HG02798 (cell line): ENCODE data around the gene KIF2A.
"Not testable (repeated sequence)": the region's sequence is repeated elsewhere in the genome, so short reads cannot be mapped to it uniquely, and the experiment has no call there.

Source experiments
- ATAC-seq: cut with Tn5 transposase; IDR thresholded peaks from one replicate; pipeline ENCODE4 v1.9.1; 2021; ENCODE audit warnings: mild to moderate bottlenecking; ENCODE audit not compliant: unreplicated experiment, poor library complexity

Gene KIF2A

GRCh38 chr5:62288118-62288517, 17.9 kb upstream of the KIF2A start:
- ATAC-seq, result no peak

- ATAC-seq, result no peak
Measured at GRCh38 chr5:62289813-62290212, 16.2 kb upstream of the KIF2A start.

- ATAC-seq, result not testable (repeated sequence)
Measured at GRCh38 chr5:62291829-62292228, 14.2 kb upstream of the KIF2A start.

GRCh38 chr5:62296998-62297397, 9.0 kb upstream of the KIF2A start:
- no peak for ATAC-seq

- ATAC-seq, result no peak
Measured at GRCh38 chr5:62298118-62298517, 7.9 kb upstream of the KIF2A start.

- no peak for ATAC-seq
Measured at GRCh38 chr5:62299101-62299500, 6.9 kb upstream of the KIF2A start.

GRCh38 chr5:62299600-62299999, 6.4 kb upstream of the KIF2A start:
- ATAC-seq, result no peak

GRCh38 chr5:62305358-62305714, 670 bp upstream of the KIF2A start:
- no peak for ATAC-seq

GRCh38 chr5:62306323-62306895, 403 bp downstream of the KIF2A start:
- ATAC-seq, result peak; percentile 23

GRCh38 chr5:62306896-62307689, 1.1 kb downstream of the KIF2A start:
- ATAC-seq, result peak; percentile 19

- no peak for ATAC-seq
Measured at GRCh38 chr5:62308439-62308838, 2.4 kb downstream of the KIF2A start.

- no peak for ATAC-seq
Measured at GRCh38 chr5:62309107-62309506, 3.1 kb downstream of the KIF2A start.

- no peak for ATAC-seq
Measured at GRCh38 chr5:62310426-62311143, 4.6 kb downstream of the KIF2A start.

GRCh38 chr5:62312036-62312435, 6.0 kb downstream of the KIF2A start:
- no peak for ATAC-seq

GRCh38 chr5:62312674-62313073, 6.7 kb downstream of the KIF2A start:
- ATAC-seq, result no peak

- no peak for ATAC-seq
Measured at GRCh38 chr5:62314213-62314830, 8.3 kb downstream of the KIF2A start.

- no peak for ATAC-seq
Measured at GRCh38 chr5:62315376-62316175, 9.6 kb downstream of the KIF2A start.

GRCh38 chr5:62316176-62316502, 10.1 kb downstream of the KIF2A start:
- no peak for ATAC-seq

GRCh38 chr5:62317810-62318209, 11.8 kb downstream of the KIF2A start:
- ATAC-seq, result no peak

- no peak for ATAC-seq
Measured at GRCh38 chr5:62322484-62322883, 16.5 kb downstream of the KIF2A start.
